Suppressor macrophage (primary cell): Measurements from ENCODE around the gene MARVELD3.
"Not testable (repeated sequence)": the region's sequence is repeated elsewhere in the genome, so short reads cannot be mapped to it uniquely, and the experiment has no call there.

Experiments
- DNase-seq, 4 experiments: peaks; one replicate each; pipeline ENCODE4 v3.0.0-alpha.2; 2020 to 2022

MARVELD3 gene

GRCh38 chr16:71672803-71673581 is 47.0 kb downstream of the MARVELD3 start:
- no peak for DNase-seq

GRCh38 chr16:71673582-71673973 is 47.6 kb downstream of the MARVELD3 start:
- no peak for DNase-seq

- DNase-seq = no peak
These were observed 48.2 kb downstream of the MARVELD3 start for GRCh38 chr16:71674229-71674628.

GRCh38 chr16:71675380-71675779 is 49.4 kb downstream of the MARVELD3 start:
- no peak for DNase-seq

GRCh38 chr16:71676236-71676635 is 50.3 kb downstream of the MARVELD3 start:
- DNase-seq = no peak

GRCh38 chr16:71681360-71681759 is 55.4 kb downstream of the MARVELD3 start:
- no peak for DNase-seq

- DNase-seq = not testable (repeated sequence)
These were observed 58.3 kb downstream of the MARVELD3 start for GRCh38 chr16:71684280-71684679.
